Measurements from ENCODE around the gene PAK4. TPM values are rescaled to one million over a fixed set of nuclear protein-coding genes. Genes with fewer than 3 reads are reported as not detected.

Gene PAK4
- total RNA-seq, 2 donors from 2014 or later, result 63.9 to 68.1 TPM

DNA sequence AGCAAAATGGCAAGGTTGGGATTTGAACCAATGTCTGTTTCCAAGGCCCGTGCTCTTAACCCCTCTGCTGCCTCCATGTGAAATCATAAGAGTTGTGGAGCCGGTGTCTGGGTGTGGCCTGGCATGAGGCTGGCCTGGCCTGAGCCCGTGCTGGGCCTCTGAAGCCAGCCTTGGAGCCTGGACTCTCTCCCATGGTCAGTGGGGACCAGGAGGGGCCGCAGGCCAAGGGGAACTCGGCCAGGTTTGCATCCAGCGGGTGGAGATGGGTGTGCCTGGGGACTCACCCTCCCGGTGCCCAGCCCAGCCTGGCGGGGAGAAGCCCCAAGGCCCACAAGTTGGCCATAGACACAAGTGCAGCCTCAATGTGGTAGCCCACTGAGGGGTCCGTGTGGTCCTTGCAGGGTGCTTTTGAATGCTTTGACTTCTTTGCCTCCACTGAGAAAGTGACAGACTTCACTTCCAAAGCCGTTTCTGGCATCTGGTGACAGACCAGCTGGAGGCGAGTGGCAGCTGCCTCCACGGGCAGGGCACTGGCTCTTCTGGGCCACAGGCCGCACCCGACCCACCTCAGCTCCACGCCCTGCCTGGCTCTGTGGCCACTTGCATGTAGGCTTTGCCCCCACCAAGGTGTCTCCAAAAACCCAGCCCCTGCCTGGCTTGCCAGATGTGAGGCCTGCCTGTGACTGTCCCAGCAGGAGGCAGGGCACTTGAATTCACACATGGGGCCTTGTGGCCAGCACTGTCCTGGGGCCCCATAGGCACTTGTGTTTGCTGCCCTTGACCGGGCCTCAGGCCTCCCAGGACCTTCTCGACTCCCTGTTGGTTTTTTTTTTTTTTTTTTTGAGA is 45.0 kb downstream of the PAK4 start:
- Histone ChIP-seq H3K9ac (ENCODE audit: extremely low read depth, low read length, poor library complexity, severe bottlenecking) (no peak overlapping the region), H3K27me3 (ENCODE audit: control insufficient read depth, insufficient read depth, low read length, poor library complexity, severe bottlenecking) (no peaks in the 10 kb centered on the region), H3K27ac (ENCODE audit: low read depth, low read length) (no peak overlapping the region), H3K4me1 (ENCODE audit: control insufficient read depth, insufficient read depth, low read length) (no peaks in the 10 kb centered on the region), H3K9me3 (ENCODE audit: control insufficient read depth, low read length) (no peaks in the 10 kb centered on the region), H3K4me3 (ENCODE audit: low read length) (no peak overlapping the region), H3K36me3 (ENCODE audit: control insufficient read depth, insufficient read depth, low read length) (no peaks in the 10 kb centered on the region)
- H3K9me3 Mint-ChIP-seq, result no peaks in the 10 kb centered on the region
- H3K4me3 Mint-ChIP-seq, result no peak overlapping the region
- peak; percentile 63 for DNase-seq
- no peaks in the 10 kb centered on the region for H3K27me3 Mint-ChIP-seq (ENCODE audit: insufficient read depth)
- TF ChIP-seq, protein P1, sequence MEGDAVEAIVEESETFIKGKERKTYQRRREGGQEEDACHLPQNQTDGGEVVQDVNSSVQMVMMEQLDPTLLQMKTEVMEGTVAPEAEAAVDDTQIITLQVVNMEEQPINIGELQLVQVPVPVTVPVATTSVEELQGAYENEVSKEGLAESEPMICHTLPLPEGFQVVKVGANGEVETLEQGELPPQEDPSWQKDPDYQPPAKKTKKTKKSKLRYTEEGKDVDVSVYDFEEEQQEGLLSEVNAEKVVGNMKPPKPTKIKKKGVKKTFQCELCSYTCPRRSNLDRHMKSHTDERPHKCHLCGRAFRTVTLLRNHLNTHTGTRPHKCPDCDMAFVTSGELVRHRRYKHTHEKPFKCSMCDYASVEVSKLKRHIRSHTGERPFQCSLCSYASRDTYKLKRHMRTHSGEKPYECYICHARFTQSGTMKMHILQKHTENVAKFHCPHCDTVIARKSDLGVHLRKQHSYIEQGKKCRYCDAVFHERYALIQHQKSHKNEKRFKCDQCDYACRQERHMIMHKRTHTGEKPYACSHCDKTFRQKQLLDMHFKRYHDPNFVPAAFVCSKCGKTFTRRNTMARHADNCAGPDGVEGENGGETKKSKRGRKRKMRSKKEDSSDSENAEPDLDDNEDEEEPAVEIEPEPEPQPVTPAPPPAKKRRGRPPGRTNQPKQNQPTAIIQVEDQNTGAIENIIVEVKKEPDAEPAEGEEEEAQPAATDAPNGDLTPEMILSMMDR (conservative IDR thresholded peaks at IDR 0.05), result no peak
- H3K4me1 Mint-ChIP-seq, result no peaks in the 10 kb centered on the region
- WGBS, 2 experiments (ENCODE audit: insufficient coverage in 1 of 2, insufficient read length in 1 of 2), result 91 to 92% methylated on average over 10 to 17 of the region's 17 CpGs
- no peak overlapping the region for H3K27ac Mint-ChIP-seq
- peaks cover 8% of the 10 kb centered on the region for H3K36me3 Mint-ChIP-seq (ENCODE audit: low read depth)

DNA sequence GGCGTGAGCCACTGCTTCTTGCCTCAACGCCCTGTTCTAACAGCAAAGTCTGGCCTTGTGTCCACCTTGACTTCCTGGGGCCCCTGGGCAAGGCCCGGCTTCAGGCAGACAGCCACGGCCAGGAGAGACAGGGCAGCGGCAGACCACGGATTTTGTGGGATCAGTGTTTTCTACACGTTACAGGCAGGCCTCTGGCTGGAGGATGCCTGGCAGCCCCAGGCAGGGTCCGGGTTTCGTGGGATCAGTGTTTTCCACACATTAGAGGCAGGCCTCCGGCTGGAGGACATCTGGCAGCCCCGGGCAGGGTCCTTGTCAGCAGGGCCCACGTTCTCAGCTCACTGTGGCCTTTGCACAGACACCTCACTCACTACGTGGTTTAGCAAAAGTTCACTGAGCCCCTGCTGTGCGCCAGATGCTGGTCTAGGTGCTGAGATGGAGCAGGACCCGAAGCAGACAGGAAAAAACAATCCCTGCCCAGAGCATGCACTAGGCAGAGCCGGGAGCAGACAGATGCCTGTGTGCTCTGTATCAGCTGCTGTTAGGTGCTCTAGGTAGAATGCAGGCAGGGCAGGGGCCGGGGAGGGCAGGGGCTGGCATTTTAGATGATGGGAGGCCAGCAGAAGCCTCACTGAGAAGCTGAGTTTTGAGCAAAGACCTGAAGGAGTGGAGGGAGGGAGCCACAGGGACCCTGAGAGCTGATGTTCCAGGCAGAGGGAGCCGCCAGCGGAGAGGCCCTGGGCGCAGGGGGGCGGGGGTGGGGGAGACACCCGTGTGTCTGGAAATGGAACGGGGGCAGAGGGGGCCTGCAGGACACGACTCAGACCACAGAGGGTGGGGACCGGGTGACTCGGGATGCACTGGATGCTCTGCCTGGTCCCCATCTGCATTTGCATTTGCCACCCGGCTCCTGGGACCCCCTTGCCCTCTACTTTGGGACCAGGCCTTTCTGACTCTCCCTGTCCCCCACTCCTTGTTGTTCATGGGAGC is 46.2 kb downstream of the PAK4 start:
- Mint-ChIP-seq H3K9me3 (no peaks in the 10 kb centered on the region), H3K4me1 (no peaks in the 10 kb centered on the region), H3K4me3 (no peak overlapping the region), H3K27ac (no peak overlapping the region), H3K36me3 (ENCODE audit: low read depth) (peaks cover 11% of the 10 kb centered on the region), H3K27me3 (ENCODE audit: insufficient read depth) (no peaks in the 10 kb centered on the region)
- Histone ChIP-seq H3K36me3 (ENCODE audit: control insufficient read depth, insufficient read depth, low read length) (no peaks in the 10 kb centered on the region), H3K9me3 (ENCODE audit: control insufficient read depth, low read length) (no peaks in the 10 kb centered on the region), H3K4me3 (ENCODE audit: low read length) (no peak overlapping the region), H3K9ac (ENCODE audit: extremely low read depth, low read length, poor library complexity, severe bottlenecking) (no peak overlapping the region), H3K27me3 (ENCODE audit: control insufficient read depth, insufficient read depth, low read length, poor library complexity, severe bottlenecking) (no peaks in the 10 kb centered on the region), H3K4me1 (ENCODE audit: control insufficient read depth, insufficient read depth, low read length) (no peaks in the 10 kb centered on the region), H3K27ac (ENCODE audit: low read depth, low read length) (peak overlapping the region; percentile 38)
- WGBS, 2 experiments (ENCODE audit: insufficient coverage in 1 of 2, insufficient read length in 1 of 2), result 92 to 95% methylated on average over 15 to 27 of the region's 27 CpGs
- DNase-seq, result no peak
- TF ChIP-seq, protein P1 (conservative IDR thresholded peaks at IDR 0.05), result no peak

DNA sequence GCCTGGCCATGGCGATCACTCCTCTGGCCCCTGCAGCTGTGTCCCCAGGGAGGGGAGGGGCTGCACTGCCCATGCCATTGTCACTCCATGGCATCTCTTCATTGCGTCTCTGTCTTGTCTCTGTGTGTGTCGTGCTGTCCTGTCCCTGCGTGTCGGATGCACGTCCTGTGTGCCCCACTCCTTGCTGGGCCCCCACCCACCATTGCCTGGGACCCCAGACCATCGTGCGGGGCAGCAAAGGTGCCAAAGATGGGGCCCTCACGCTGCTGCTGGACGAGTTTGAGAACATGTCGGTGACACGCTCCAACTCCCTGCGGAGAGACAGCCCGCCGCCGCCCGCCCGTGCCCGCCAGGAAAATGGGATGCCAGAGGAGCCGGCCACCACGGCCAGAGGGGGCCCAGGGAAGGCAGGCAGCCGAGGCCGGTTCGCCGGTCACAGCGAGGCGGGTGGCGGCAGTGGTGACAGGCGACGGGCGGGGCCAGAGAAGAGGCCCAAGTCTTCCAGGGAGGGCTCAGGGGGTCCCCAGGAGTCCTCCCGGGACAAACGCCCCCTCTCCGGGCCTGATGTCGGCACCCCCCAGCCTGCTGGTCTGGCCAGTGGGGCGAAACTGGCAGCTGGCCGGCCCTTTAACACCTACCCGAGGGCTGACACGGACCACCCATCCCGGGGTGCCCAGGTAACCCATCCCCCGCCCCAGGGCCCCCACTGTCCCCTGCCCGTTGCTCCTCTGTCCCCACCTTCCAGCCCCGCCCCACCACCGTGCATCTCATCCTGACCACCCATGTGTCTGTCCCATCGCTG is 47.3 kb downstream of the PAK4 start:
- Mint-ChIP-seq H3K9me3 (no peaks in the 10 kb centered on the region), H3K27me3 (ENCODE audit: insufficient read depth) (no peaks in the 10 kb centered on the region), H3K36me3 (ENCODE audit: low read depth) (peaks cover 15% of the 10 kb centered on the region), H3K27ac (no peak overlapping the region), H3K4me1 (no peaks in the 10 kb centered on the region), H3K4me3 (no peak overlapping the region)
- Histone ChIP-seq H3K4me1 (ENCODE audit: control insufficient read depth, insufficient read depth, low read length) (no peaks in the 10 kb centered on the region), H3K36me3 (ENCODE audit: control insufficient read depth, insufficient read depth, low read length) (peaks cover 3% of the 10 kb centered on the region), H3K9me3 (ENCODE audit: control insufficient read depth, low read length) (no peaks in the 10 kb centered on the region), H3K9ac (ENCODE audit: extremely low read depth, low read length, poor library complexity, severe bottlenecking) (no peak overlapping the region), H3K27me3 (ENCODE audit: control insufficient read depth, insufficient read depth, low read length, poor library complexity, severe bottlenecking) (no peaks in the 10 kb centered on the region), H3K4me3 (ENCODE audit: low read length) (no peak overlapping the region), H3K27ac (ENCODE audit: low read depth, low read length) (no peak overlapping the region)
- no peak for DNase-seq
- TF ChIP-seq, protein P1 (conservative IDR thresholded peaks at IDR 0.05), result no peak
- WGBS, 2 experiments (ENCODE audit: insufficient coverage in 1 of 2, insufficient read length in 1 of 2), result 94% methylated on average over 23 to 45 of the region's 45 CpGs
